ENCODE results near the gene PSMG2. TPM values are rescaled to one million over a fixed set of nuclear protein-coding genes. Genes with fewer than 3 reads are reported as not detected.
"Not testable (repeated sequence)": the region's sequence is repeated elsewhere in the genome, so short reads cannot be mapped to it uniquely, and the experiment has no call there.

The PSMG2 gene
- total and polyA plus RNA-seq, 4 donors = 53.9 to 94.0 (median 72.1) TPM

- no peaks in the 10 kb centered on the region for H3K27me3 ChIP-seq (ENCODE audit: control insufficient read depth in 1 of 2, insufficient read depth in 2 of 2, low read length in 1 of 2)
- H3K36me3 ChIP-seq (ENCODE audit: control insufficient read depth in 1 of 2, insufficient read depth in 2 of 2, low read length in 1 of 2) = no peaks in the 10 kb centered on the region
- no peak for ATAC-seq (ENCODE audit: low FRiP score)
- intact Hi-C loops (cut with DNase I) = no loop called here
- WGBS, 2 donors = 94 to 95% methylated on average over 5 of the region's 5 CpGs
- H3K9me3 ChIP-seq (ENCODE audit: control insufficient read depth, low read length) = no peaks in the 10 kb centered on the region
- no peak overlapping the region for H3K27ac ChIP-seq (ENCODE audit: low read depth in 1 of 2, low read length in 2 of 2)
- no peaks in the 10 kb centered on the region for H3K4me1 ChIP-seq (ENCODE audit: control insufficient read depth in 1 of 2, insufficient read depth in 2 of 2, low read length in 2 of 2)
- no peak overlapping the region for H3K4me3 ChIP-seq (ENCODE audit: low read length in 2 of 2)
- DNase-seq = no peak
Measured at GRCh38 chr18:12751503-12751884, 48.7 kb downstream of the PSMG2 start.

- no peak overlapping the region for H3K4me3 ChIP-seq (ENCODE audit: low read length in 2 of 2)
- DNase-seq = no peak
- H3K9me3 ChIP-seq (ENCODE audit: control insufficient read depth, low read length) = no peaks in the 10 kb centered on the region
- H3K4me1 ChIP-seq (ENCODE audit: control insufficient read depth in 1 of 2, insufficient read depth in 2 of 2, low read length in 2 of 2) = no peaks in the 10 kb centered on the region
- WGBS, 2 donors = 90 to 94% methylated on average over 4 of the region's 4 CpGs
- intact Hi-C loops (cut with DNase I) = no loop called here
- no peaks in the 10 kb centered on the region for H3K36me3 ChIP-seq (ENCODE audit: control insufficient read depth in 1 of 2, insufficient read depth in 2 of 2, low read length in 1 of 2)
- no peaks in the 10 kb centered on the region for H3K27me3 ChIP-seq (ENCODE audit: control insufficient read depth in 1 of 2, insufficient read depth in 2 of 2, low read length in 1 of 2)
- no peak overlapping the region for H3K27ac ChIP-seq (ENCODE audit: low read depth in 1 of 2, low read length in 2 of 2)
- ATAC-seq (ENCODE audit: low FRiP score) = no peak
Measured at GRCh38 chr18:12751891-12752290, 49.0 kb downstream of the PSMG2 start.

GRCh38 chr18:12754511-12754910 is 51.7 kb downstream of the PSMG2 start:
- intact Hi-C loops (cut with DNase I) = no loop called here

GRCh38 chr18:12755606-12756005 is 52.8 kb downstream of the PSMG2 start:
- H3K36me3 ChIP-seq (ENCODE audit: control insufficient read depth in 1 of 2, insufficient read depth in 2 of 2, low read length in 1 of 2); H3K27me3 ChIP-seq (ENCODE audit: control insufficient read depth in 1 of 2, insufficient read depth in 2 of 2, low read length in 1 of 2); H3K9me3 ChIP-seq (ENCODE audit: control insufficient read depth, low read length); DNase-seq; ATAC-seq (ENCODE audit: low FRiP score); intact Hi-C loops (cut with DNase I); H3K4me3 ChIP-seq (ENCODE audit: low read length in 2 of 2); H3K4me1 ChIP-seq (ENCODE audit: control insufficient read depth in 1 of 2, insufficient read depth in 2 of 2, low read length in 2 of 2); H3K27ac ChIP-seq (ENCODE audit: low read depth in 1 of 2, low read length in 2 of 2): not testable (repeated sequence)
- WGBS, 2 donors = 97 to 99% methylated on average over 6 of the region's 6 CpGs

More at GRCh38 chr18:12754511-12754910, 51.7 kb downstream of the PSMG2 start:
- Histone ChIP-seq H3K9me3 (ENCODE audit: control insufficient read depth, low read length) (no peaks in the 10 kb centered on the region), H3K27ac (ENCODE audit: low read depth in 1 of 2, low read length in 2 of 2) (no peak overlapping the region), H3K4me3 (ENCODE audit: low read length in 2 of 2) (no peak overlapping the region), H3K27me3 (ENCODE audit: control insufficient read depth in 1 of 2, insufficient read depth in 2 of 2, low read length in 1 of 2) (no peaks in the 10 kb centered on the region), H3K36me3 (ENCODE audit: control insufficient read depth in 1 of 2, insufficient read depth in 2 of 2, low read length in 1 of 2) (no peaks in the 10 kb centered on the region), H3K4me1 (ENCODE audit: control insufficient read depth in 1 of 2, insufficient read depth in 2 of 2, low read length in 2 of 2) (no peaks in the 10 kb centered on the region)
- 89 to 91% methylated on average over 6 of the region's 6 CpGs for WGBS, 2 donors
- no peak for ATAC-seq (ENCODE audit: low FRiP score)
- no peak for DNase-seq

GRCh38 chr18:12756619-12757239 is 53.9 kb downstream of the PSMG2 start:
- H3K4me1 ChIP-seq (ENCODE audit: control insufficient read depth in 1 of 2, insufficient read depth in 2 of 2, low read length in 2 of 2); ATAC-seq (ENCODE audit: low FRiP score); H3K4me3 ChIP-seq (ENCODE audit: low read length in 2 of 2); H3K9me3 ChIP-seq (ENCODE audit: control insufficient read depth, low read length); H3K27ac ChIP-seq (ENCODE audit: low read depth in 1 of 2, low read length in 2 of 2); DNase-seq; intact Hi-C loops (cut with DNase I); H3K27me3 ChIP-seq (ENCODE audit: control insufficient read depth in 1 of 2, insufficient read depth in 2 of 2, low read length in 1 of 2); H3K36me3 ChIP-seq (ENCODE audit: control insufficient read depth in 1 of 2, insufficient read depth in 2 of 2, low read length in 1 of 2): not testable (repeated sequence)
- WGBS, 2 donors = 95 to 97% methylated on average over 14 of the region's 14 CpGs

GRCh38 chr18:12758566-12758965 is 55.7 kb downstream of the PSMG2 start:
- intact Hi-C loops (cut with DNase I); H3K36me3 ChIP-seq (ENCODE audit: control insufficient read depth in 1 of 2, insufficient read depth in 2 of 2, low read length in 1 of 2); H3K27me3 ChIP-seq (ENCODE audit: control insufficient read depth in 1 of 2, insufficient read depth in 2 of 2, low read length in 1 of 2); H3K27ac ChIP-seq (ENCODE audit: low read depth in 1 of 2, low read length in 2 of 2); ATAC-seq (ENCODE audit: low FRiP score); H3K9me3 ChIP-seq (ENCODE audit: control insufficient read depth, low read length); H3K4me3 ChIP-seq (ENCODE audit: low read length in 2 of 2); H3K4me1 ChIP-seq (ENCODE audit: control insufficient read depth in 1 of 2, insufficient read depth in 2 of 2, low read length in 2 of 2): not testable (repeated sequence)
- 87 to 89% methylated on average over 3 of the region's 3 CpGs for WGBS, 2 donors
- DNase-seq = peak in 1 of 2 donors; percentile 1

- H3K27ac ChIP-seq (ENCODE audit: low read depth in 1 of 2, low read length in 2 of 2) = no peak overlapping the region
- intact Hi-C loops (cut with DNase I) = no loop called here
- no peaks in the 10 kb centered on the region for H3K27me3 ChIP-seq (ENCODE audit: control insufficient read depth in 1 of 2, insufficient read depth in 2 of 2, low read length in 1 of 2)
- DNase-seq (no peak), ATAC-seq (ENCODE audit: low FRiP score) (no peak)
- 81 to 91% methylated on average over 8 of the region's 8 CpGs for WGBS, 2 donors
- no peaks in the 10 kb centered on the region for H3K4me1 ChIP-seq (ENCODE audit: control insufficient read depth in 1 of 2, insufficient read depth in 2 of 2, low read length in 2 of 2)
- no peak overlapping the region for H3K4me3 ChIP-seq (ENCODE audit: low read length in 2 of 2)
- H3K9me3 ChIP-seq (ENCODE audit: control insufficient read depth, low read length) = no peaks in the 10 kb centered on the region
- no peaks in the 10 kb centered on the region for H3K36me3 ChIP-seq (ENCODE audit: control insufficient read depth in 1 of 2, insufficient read depth in 2 of 2, low read length in 1 of 2)
Measured at GRCh38 chr18:12765126-12765525, 62.3 kb downstream of the PSMG2 start.

- Histone ChIP-seq H3K27ac (ENCODE audit: low read depth in 1 of 2, low read length in 2 of 2) (no peak overlapping the region), H3K4me1 (ENCODE audit: control insufficient read depth in 1 of 2, insufficient read depth in 2 of 2, low read length in 2 of 2) (no peaks in the 10 kb centered on the region), H3K36me3 (ENCODE audit: control insufficient read depth in 1 of 2, insufficient read depth in 2 of 2, low read length in 1 of 2) (no peaks in the 10 kb centered on the region), H3K4me3 (ENCODE audit: low read length in 2 of 2) (no peak overlapping the region), H3K9me3 (ENCODE audit: control insufficient read depth, low read length) (no peaks in the 10 kb centered on the region), H3K27me3 (ENCODE audit: control insufficient read depth in 1 of 2, insufficient read depth in 2 of 2, low read length in 1 of 2) (no peaks in the 10 kb centered on the region)
- DNase-seq (no peak), ATAC-seq (ENCODE audit: low FRiP score) (no peak)
- WGBS, 2 donors = 87 to 91% methylated on average over 11 of the region's 11 CpGs
- intact Hi-C loops (cut with DNase I) = no loop called here
Measured at GRCh38 chr18:12765586-12765985, 62.7 kb downstream of the PSMG2 start.

- peak; percentile 35 for ATAC-seq (ENCODE audit: low FRiP score)
- no peak overlapping the region for H3K4me3 ChIP-seq (ENCODE audit: low read length in 2 of 2)
Measured at GRCh38 chr18:12766986-12767433, 64.2 kb downstream of the PSMG2 start.

More at GRCh38 chr18:12766986-12767433, 64.2 kb downstream of the PSMG2 start:
- Histone ChIP-seq H3K36me3 (ENCODE audit: control insufficient read depth in 1 of 2, insufficient read depth in 2 of 2, low read length in 1 of 2) (no peaks in the 10 kb centered on the region), H3K4me1 (ENCODE audit: control insufficient read depth in 1 of 2, insufficient read depth in 2 of 2, low read length in 2 of 2) (no peaks in the 10 kb centered on the region), H3K27ac (ENCODE audit: low read depth in 1 of 2, low read length in 2 of 2) (no peak overlapping the region), H3K9me3 (ENCODE audit: control insufficient read depth, low read length) (no peaks in the 10 kb centered on the region), H3K27me3 (ENCODE audit: control insufficient read depth in 1 of 2, insufficient read depth in 2 of 2, low read length in 1 of 2) (no peaks in the 10 kb centered on the region)
- 63 to 73% methylated on average over 13 of the region's 13 CpGs for WGBS, 2 donors
- no peak for DNase-seq
- intact Hi-C loops (cut with DNase I) = no loop called here
